Measurements from ENCODE around the gene SGO1.
"Not testable (repeated sequence)": the region's sequence is repeated elsewhere in the genome, so short reads cannot be mapped to it uniquely, and the experiment has no call there.

SGO1 gene

DNA sequence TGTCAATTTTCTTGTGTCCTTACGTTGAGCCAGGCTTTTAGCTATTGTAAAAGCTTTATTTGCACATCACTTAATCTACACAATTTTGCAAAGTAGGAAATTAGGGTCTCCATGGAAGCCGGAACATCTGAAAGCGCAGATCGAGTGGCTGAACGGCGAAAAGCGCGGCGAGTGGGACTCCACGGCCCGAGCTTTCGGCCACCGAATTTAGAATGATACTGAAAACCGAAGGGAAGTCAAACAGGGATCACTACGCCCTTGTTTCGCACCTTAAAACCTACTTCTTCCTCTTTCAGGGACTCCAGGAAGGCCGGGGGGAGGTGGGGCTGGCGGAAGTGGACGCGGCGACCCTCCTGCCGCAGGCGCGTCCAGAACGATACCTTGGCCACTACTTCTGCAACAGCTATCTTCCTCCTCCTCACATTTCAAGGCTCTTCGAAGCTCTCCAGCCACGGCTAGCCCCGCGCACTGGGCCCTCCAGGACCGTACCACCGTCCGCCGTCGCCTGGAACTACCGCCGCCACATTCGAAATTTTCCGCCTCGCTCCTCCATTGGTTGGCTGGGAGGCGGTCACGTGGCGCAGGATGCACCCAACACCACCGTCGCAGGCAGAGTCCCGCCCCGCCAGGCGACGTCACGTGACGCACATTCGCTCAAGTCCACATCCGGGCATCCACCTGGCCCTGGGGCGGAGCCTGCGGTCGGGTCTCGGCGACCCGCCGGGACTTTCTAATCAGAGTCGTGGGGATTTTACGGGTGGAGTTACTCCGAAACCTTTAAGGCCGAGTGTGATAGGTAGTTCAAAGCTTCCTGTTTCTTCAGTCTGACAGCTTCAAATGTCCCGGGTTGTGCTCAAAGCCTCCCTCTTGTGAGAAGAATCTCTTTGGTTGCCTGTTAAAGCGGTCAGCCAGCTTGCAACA, at the start of gene SGO1:
SGO1 (minus strand) TSS at position 528 of the 921 bp plus-strand sequence. CDS start 2,179 bp downstream, outside the sequence.
- peak; percentile 99 to 100 (median 99) for DNase-seq

DNA sequence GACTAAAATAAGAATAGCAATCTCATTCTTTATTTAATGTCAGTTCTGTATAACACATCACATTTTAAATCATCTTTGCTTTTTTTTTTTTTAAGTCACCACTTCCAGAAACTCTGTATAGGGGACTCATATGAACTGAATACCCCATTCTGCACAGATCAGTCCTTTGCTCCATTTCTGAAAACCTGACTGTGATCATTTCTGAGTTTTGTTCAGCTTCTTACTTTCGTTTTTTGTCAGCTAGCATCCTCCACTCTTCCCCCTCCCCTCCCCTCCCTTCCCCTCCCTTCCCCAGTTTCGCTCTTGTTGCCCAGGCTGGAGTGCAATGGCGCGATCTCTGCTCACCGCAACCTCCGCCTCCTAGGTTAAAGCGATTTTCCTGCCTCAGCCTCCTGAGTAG, 49.8 kb upstream of the SGO1 start:
- DNase-seq, result no peak

DNA sequence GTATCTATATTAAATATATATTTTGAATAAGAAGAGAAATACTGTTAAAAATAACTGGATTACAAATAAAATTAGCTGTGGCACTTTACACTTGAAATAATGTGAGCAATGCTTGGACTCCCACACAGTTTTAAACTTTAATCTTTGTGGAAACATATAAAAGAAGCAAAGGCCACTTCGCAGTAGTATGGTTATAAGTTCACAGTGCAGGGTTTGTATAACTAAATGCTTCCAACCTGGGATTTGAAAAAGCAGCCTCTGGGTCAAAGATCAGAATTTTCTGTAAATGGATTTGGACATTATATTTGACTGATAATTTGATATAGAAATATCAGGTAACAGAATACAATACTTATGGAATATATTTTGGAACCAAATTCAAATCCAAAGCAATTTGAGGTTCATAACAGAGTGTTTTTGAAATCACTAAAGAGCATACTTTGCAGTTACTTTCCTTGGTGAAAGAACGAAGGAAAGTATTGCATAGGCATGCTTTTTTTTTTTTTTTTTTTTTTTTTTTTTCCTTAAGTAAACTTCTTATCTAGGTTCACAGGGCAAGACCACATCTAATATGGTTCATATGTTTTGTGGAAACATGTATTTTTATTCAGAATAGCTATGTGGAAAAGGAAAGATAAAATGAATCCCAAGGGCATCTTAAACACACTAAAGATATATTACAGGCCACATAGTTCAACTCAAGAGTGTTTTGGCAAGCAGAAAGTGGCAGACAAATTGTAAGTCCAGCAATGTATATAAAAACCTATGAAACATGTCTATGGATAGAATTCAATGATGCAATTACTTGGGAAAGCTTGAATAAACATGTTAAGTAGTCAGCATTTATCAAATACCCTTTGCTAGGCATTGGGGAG, 47.1 kb upstream of the SGO1 start:
- DNase-seq, result no peak

DNA sequence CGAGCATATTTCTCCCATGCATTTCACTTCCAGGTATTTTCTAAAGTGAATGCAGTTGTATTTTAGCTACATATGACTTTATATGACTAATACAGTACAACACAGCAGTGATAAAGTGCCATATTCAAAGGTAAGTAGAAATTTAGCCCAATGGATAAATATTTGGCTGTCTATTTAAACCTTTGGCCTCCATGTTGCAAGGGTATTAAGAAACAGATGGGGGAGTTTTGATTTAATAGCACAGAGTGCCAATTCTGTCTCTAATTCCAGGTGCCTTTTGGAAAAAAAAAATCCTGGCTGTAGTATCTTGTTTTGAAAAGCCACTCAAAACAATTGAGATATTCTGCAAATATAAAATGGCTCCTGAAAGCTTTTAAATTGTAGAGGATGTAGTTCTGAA, 44.9 kb upstream of the SGO1 start:
- DNase-seq, result no peak

DNA sequence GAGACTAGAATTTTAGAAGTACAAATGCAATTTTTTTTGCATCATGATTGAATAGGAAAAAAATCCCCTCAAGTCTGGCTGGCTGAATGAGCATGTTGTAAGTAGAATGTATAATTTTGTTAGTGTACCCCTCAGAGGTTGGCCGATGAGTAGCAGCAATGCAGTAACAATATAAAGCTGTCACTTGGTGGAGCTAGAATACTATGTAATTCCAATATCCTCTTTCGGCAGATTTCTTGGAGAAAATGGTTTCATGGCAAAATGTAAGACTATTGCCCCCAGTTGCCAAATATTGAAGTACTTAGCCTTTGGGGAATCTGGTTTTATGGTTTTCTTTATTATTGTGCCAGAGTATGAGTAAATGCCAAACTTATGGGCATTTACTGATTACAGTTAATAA, 39.8 kb upstream of the SGO1 start:
- DNase-seq, result peak; percentile 2 to 21 (median 14)

DNA sequence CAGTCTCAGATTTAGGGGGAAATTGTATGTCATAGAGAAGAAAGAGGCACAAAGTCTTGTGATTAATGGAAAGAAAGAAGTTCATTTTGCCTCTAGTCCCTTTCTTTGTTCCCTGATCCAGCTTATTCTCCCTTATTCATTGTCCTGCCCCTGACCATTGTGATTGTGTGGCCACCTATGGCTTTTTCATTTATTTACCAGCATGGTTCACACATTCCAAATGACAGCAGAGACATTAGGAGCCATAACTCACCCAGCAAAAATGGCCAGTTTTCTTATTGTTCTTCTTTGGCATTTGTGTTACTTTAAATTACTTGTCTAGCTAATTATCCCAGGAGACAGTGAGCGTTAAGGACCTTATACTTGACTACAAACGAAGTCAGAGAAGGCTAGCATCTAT, 36.3 kb upstream of the SGO1 start:
- DNase-seq, result no peak

DNA sequence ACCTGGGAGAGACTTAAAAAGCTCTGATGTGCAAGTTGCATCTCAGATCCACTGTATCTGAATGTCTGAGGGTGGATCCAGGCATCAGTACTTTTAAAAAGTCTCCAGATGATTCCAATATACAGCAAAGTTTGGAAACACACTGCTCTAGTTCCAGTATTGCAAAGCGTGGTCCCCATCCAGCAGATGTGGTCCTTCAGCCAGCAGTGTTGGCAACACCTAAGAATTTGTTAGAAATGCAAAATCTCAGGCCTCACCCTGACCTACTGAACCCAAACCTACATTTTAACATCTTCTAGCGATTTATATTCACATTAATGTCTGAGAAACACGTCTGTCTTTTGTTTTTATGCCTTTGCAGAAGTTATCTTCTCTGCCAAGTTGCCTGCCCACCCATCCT, 32.2 kb upstream of the SGO1 start:
- DNase-seq, result no peak

DNA sequence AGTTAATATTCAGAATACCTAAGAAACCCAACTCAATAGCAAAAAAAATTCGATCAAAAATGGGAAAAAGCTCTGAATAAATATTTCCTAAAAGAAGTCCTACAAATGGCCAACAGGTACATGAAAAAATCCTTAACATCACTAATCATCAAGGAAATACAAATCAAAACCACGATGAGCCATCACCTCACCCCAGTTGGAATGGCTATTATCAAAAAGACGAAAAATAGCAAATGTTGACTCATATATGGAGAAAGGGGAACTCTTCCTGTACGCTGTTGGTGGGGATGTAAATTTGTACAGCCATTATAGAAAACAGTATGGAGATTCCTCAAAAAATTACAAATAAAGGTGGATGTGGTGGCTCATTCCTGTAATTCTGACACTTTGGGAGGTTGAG, 29.6 kb upstream of the SGO1 start:
- no peak for DNase-seq

DNA sequence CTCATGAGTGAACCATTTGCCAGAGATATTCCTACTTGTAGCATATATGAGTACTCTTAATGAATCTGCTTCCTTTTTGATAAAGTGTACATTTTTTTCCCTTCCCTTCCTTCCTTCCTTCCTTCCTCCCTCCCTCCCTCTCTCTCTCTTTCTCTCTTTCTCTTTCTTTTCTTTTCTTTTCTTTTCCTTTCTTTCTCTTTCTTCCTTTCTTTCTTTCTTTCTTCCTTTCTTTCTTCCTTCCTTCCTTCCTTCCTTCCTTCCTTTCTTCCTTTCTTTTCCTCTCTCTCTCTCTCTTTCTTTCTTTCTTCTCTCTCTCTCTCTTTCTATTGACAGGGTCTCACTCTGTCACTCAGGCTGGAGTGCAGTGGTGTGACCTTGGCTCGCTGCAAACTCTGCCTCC, 27.5 kb upstream of the SGO1 start:
- DNase-seq, result not testable (repeated sequence)

DNA sequence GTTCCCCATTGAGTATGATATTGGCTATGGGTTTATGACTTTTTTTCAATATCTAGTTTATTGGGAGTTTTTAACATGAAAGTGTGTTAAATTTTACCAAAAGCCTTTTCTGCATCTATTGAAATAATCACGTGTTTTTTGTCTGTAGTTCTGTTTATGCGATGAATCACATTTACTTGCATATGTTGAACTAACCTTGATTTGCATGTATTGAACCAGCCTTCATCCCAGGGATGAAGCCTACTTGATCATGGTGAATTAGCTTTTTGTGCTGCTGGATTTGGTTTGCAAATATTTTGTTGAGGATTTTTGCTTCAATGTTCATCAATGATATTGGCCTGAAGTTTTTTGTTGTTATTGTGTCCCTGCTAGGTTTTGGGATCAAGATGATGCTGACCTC, 21.9 kb upstream of the SGO1 start:
- DNase-seq, result not testable (repeated sequence)

DNA sequence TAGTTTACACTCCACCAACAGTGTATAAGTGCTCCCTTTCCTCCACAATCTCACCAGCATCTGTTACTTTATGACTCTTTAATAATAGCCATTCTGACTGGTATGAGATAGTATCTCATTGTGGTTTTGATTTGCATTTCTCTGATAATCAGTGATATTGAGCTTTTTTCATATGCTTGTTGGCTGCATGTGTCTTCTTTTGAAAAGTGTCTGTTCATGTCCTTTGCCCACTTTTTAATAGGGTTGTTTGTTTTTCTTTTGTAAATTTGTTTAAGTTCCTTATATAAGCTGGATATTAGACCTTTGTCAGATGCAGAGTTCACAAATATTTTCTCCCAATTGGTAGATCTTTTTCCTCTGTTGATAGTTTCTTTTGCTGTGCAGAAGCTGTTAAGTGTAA, 19.9 kb upstream of the SGO1 start:
- DNase-seq, result not testable (repeated sequence)

DNA sequence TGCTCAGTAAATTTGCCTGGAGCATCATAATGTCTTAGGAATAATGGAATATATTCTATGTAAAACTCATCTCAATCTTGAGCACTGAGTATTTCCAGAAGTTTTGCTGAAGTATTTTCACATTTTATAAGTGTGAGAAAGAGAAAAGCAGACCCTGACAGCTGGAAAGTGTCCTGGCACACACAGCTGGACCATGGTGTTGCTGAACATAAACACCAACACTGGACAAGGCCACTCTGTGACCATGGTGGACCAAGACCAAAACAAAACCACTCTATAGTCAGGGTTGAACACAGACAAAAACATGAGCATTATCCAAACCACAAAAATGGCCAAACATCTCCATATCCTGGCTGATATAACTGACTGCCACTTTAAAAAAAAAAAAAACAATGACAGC, 15.1 kb upstream of the SGO1 start:
- no peak for DNase-seq

DNA sequence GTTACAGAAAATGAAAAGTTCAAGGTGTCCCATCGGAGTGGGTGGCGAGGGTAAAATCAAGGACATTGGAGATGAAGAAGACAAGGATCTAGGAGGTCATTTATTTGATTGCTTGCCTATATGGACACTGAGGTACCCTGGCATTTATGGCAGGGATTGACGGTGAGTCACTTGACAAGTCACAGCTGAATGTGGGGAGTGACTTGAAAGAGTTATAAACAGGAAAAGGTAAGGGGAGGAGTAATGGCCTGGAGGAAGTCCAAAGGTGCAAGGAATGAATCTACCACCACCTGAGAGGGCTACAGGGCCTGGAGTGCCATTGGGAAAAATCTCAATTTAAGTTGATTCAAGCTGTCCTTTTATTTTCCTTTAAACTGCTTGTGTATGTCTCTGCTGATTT, 11.8 kb upstream of the SGO1 start:
- no peak for DNase-seq

DNA sequence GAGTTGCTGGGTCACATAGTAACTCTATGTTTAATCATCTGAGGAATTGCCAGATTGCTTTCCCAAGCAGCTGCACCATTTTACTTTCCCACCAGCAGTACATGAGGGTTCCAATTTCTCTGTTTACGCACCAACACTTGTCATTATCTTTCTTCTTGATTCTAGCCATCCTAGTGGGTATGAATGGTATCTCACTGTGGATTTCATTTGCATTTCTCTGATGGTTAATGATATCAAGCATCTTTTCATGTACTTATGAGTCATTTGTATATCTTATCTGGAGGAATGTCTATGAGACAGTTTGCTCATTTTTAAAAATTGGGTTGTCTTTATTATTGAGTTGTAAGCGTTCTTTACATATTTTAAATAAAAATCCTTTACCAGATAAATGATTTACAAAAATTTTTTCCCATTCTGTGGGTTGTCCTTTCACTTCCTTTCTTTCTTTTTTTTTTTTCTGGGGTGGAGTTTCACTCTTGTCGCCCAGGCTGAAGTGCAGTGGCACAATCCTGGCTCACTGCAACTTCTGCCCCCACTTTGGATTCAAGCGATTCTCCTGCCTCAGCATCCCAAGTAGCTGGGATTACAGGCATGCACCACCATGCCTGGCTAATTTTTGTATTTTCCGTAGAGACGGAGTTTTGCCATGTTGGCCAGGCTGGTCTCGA, 8.9 kb upstream of the SGO1 start:
- DNase-seq, result no peak

DNA sequence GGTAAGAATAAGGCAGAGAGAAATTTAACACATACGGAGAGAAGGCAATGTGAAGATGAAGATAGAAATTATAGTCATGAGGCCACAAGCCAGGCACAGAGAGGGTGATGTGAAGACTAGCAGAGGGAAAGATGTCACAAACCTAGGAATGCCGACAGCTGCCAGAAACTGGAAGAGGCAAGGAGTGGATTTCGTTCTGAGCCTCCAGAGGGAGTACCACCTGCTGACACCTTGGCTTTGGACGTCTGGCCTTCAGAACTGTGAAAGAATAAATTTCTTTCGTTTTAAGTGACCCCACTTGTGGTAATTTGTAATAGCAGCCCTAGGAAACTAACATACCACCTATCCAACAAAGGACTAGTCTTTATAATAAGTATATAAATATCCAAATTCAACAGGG, 5.0 kb upstream of the SGO1 start:
- DNase-seq, result no peak

DNA sequence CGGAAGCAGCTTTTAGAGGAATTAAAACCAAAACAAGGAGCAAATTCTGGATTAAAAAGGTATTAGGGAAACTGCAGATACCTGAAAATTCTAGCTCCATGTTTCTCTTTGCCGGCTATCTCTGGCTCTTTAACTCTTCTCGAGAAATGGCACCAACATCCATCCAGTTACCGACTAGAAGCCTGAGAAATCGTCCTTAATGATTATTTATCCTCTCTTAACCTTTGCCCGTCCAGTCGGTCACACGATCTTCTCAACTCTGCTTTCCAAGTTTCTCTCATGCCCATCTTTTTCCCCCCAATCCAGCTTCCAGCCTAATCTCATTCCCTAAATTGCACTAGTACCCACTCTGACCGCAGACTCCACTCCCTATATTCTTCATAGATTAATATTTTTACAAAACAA, 596 bp upstream of the SGO1 start:
- peak in 1 of 3 donors; percentile 1 for DNase-seq

DNA sequence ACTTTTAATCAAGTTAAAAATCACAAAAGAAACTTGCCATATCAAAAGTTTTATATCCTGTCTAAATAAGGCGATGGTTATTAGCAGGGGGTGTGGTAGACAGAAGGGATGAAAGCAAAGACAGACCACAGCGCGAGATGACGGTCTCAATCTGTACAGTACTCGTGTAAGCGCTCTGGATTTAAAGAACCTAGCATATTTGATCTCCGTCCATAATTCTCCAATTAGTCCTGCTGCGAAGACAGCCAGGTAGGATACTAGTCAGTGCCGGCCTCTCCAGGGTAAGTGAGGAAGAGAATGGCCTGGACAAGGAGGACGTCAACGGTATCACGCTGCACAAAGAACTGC, 701 bp downstream of the SGO1 start:
- DNase-seq, result no peak

DNA sequence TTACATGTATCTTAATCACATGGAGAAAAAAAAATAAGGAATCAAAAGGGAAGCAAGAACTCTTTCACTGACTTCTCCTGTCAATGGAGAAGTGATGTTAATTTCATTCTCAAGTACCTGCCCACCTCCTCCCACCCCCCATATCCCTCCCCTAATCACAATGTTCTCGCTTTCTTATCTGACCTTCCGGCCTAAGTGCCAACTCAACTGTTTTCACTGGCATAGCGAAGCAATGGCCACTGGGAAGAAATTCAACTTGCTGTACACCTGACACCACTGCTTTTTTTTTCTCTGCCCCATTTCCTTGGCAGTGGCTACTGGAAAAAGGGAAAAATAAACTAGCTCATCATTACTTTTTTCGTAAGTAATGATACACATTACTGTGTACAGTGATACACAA, 3.8 kb downstream of the SGO1 start:
- DNase-seq, result no peak

DNA sequence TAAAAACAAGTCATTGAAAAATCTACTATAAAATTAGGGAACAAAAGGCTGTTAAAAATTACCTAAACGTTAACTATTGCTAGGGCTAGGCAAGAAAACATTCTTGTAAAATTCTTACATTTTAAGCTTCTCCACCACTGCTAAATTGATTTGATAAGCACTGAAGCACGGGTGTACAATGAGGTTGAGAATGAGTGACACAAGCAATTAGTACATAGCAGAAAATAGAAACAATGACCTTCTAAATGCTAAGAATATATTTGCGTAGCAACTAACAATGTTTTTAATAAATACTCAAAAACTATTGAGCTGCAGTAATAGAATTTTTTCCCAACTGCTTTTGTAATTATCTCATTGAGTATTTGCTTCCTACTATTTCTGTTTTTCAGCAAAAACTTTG, 4.7 kb downstream of the SGO1 start:
- no peak for DNase-seq

DNA sequence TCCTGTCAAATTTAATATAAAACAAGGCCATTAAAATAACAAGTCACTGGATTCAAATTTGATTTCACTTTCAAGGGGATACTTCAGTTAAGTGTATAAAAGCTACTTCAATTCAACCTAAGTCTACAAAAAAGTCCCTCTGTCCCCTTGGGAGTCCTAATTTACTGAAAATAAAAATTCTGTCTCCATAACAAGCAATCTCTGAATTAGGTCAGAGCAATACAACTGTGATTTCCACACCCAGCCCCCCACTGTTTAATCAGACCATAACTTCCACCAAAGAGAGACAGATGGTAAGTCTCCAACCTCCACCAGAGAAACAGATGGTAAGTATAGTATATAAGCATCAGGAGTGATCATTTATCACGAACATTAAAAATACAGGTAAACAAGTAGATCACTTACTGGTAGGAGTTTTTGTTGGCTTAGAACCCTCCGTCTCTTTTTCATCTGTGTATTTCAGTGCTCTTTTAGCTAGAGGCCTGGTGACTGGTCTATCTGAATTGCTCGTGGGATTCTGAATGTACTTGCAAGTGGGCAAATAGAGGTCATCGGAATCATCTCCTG, 12.1 kb downstream of the SGO1 start:
- DNase-seq, result no peak

DNA sequence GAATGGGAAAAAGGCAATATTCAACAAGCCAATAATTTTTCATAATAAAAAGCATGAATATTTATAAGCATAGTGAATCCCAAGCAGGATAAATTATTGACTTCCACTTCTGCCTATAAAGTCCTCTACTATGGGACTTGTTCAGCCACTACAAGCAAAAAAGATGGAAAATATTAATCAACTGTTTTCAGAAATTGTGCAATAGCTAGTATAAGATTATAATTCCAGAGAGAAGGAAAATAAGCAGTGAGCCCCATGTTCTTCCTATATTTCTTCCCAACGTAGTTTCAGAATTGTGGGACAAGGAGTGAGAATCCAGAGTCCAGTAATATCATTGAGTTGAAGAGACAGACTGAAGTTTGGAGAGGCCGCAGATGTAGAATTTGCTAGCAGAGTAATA, 24.3 kb downstream of the SGO1 start:
- DNase-seq, result no peak

DNA sequence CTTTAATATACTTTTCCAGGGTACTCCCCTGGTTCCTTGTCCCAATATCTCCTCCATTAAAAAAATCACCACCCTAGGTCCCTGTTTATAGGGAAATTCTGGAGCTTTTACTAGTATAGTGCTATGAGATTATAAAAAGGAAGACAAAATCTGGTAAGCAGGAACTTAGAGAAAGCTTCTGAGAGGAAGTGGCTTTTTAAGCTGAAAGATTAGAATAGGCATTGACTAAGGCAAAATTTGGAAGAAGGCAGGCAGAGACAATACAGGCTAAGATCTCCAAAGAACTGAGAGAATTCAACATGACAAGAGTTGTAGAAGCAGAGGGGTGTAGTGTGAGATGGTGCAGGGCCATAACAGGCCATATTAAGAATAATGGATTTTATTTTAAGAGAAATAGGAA, 25.8 kb downstream of the SGO1 start:
- peak; percentile 12 to 40 (median 25) for DNase-seq

DNA sequence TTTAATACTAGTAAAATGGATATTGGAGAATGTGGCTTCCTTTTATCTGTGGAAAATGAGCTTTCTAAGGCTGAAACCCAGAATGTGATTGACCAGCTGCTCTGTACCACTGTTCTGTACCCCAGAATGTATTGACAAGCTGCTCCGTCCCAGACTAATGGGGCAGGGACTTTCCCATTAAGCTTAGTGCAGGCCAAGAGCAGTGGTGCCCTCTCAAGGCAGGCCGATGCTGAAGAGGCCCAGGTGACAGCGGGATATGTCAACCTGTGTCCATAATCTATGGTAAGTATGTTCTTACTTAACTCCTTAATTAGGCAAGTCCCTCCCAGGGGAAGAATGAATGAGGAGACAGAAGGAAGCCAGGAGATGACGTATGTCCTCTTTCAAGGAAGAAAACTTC, 31.1 kb downstream of the SGO1 start:
- DNase-seq, result no peak
